Panc1 (cell line): ENCODE data around the gene STX1A. TPM values are rescaled to one million over a fixed set of nuclear protein-coding genes. Genes with fewer than 3 reads are reported as not detected.

Source experiments
- ATAC-seq: fragments of 200-7000 bp; cut with Tn5 transposase; 2 replicates; pipeline ENCODE4 v1.9.1; 2020; ENCODE audit warnings: mild to moderate bottlenecking, moderate library complexity
- BruUV-seq: library from RNA; stranded (reverse); fragments of 400-500 nt; replicated peaks from 2 replicates; lab custom pipeline; 2021; lab: Mats Ljungman, UMichigan
- CTCF ChIA-PET: fragments of 300-600 bp; sonication (Branson Sonifier 250); formaldehyde crosslinking; loops from one replicate; lab custom pipeline; 2022; ENCODE audit warnings: antibody characterized with exemption; lab: Charles Lee
- POLR2A ChIA-PET: fragments of 300-600 bp; sonication (Branson Sonifier 250); formaldehyde crosslinking; loops from one replicate; lab custom pipeline; 2022; ENCODE audit warnings: antibody characterized with exemption; lab: Charles Lee
- DNase-seq: peaks from one replicate; pipeline ENCODE4 v3.0.0-alpha.2; 2010; ENCODE audit warnings: low read depth, low spot score
- H3K27ac ChIP-seq: 2 replicates; pipeline ENCODE4 v1.5.1; 2011; ENCODE audit warnings: mild to moderate bottlenecking, low read length, inconsistent platforms
- H3K27me3 ChIP-seq: fragments of 200-500 bp; sonication (Bioruptor generic); 2 replicates; pipeline ENCODE4 v1.6.0; 2014; ENCODE audit warnings: low read length, inconsistent platforms; ENCODE audit not compliant: control insufficient read depth, insufficient read depth
- H3K36me3 ChIP-seq: fragments of 200-500 bp; sonication (Bioruptor generic); 2 replicates; pipeline ENCODE4 v1.5.1; 2014; ENCODE audit warnings: inconsistent platforms, mild to moderate bottlenecking, low read length, moderate library complexity; ENCODE audit not compliant: control insufficient read depth, insufficient read depth
- H3K4me1 ChIP-seq: 2 replicates; pipeline ENCODE4 v1.5.1; 2011; ENCODE audit warnings: inconsistent platforms, mild to moderate bottlenecking, low read length, moderate library complexity; ENCODE audit not compliant: control insufficient read depth, insufficient read depth
- H3K4me3 ChIP-seq, 2 experiments: 2 replicates each; pipeline ENCODE4 v1.5.1; 2011 to 2012; ENCODE audit warnings: low read depth in 2 of 2, low read length in 2 of 2, mild to moderate bottlenecking in 2 of 2, inconsistent platforms in 1 of 2, moderate library complexity in 1 of 2
- H3K9me3 ChIP-seq: fragments of 200-500 bp; sonication (Bioruptor generic); 2 replicates; pipeline ENCODE4 v1.5.1; 2014; ENCODE audit warnings: low read depth, mild to moderate bottlenecking, inconsistent platforms, low read length, moderate library complexity; ENCODE audit not compliant: control insufficient read depth, insufficient read depth
- POLR2AphosphoS5 ChIP-seq: IDR thresholded peaks from 2 replicates; pipeline ENCODE4 v1.6.1; 2012; ENCODE audit warnings: mild to moderate bottlenecking, low read depth, low read length, moderate library complexity
- REST ChIP-seq, 2 experiments: IDR thresholded peaks; 2 replicates each; pipeline ENCODE4 v1.6.1; 2011 to 2012; ENCODE audit warnings: low read depth in 2 of 2, control low read depth in 1 of 2, low read length in 1 of 2, mild to moderate bottlenecking in 1 of 2, moderate library complexity in 1 of 2; ENCODE audit not compliant: insufficient read depth in 1 of 2
- SIN3A ChIP-seq: IDR thresholded peaks from 2 replicates; pipeline ENCODE4 v1.6.1; 2012; ENCODE audit warnings: low read depth, mild to moderate bottlenecking, low read length, moderate library complexity, borderline replicate concordance; ENCODE audit not compliant: insufficient read depth
- TCF7L2 ChIP-seq: IDR thresholded peaks from 2 replicates; pipeline ENCODE4 v1.6.1; 2011; ENCODE audit warnings: mild to moderate bottlenecking, low read depth, low read length, inconsistent platforms
- in situ Hi-C: cut with HindIII; loops from 2 replicates; pipeline ENCODE4 v1.10.0; 2016; ENCODE audit warnings: low sequenced_read_pairs, low pct_unique_long_range_greater_than_20kb
- intact Hi-C: fragments of 100-400 bp; cut with micrococcal nuclease; formaldehyde crosslinking; loops from one replicate; pipeline ENCODE4 v1.10.0; 2022; ENCODE audit not compliant: unreplicated experiment
- total RNA-seq: library from RNA; stranded (reverse); gene quantifications from one replicate; pipeline ENCODE4 v1.2.1, GENCODE V29; 2021; ENCODE audit not compliant: unreplicated experiment
- TF ChIP-seq, protein P1 (sequence below): fragments of 450-650 bp; IDR thresholded peaks from 2 replicates; pipeline ENCODE4 v1.5.1; 2017; ENCODE audit warnings: mild to moderate bottlenecking

Gene STX1A
- total RNA-seq, 1 experiment from 2014 or later, result 80.9 TPM

DNA sequence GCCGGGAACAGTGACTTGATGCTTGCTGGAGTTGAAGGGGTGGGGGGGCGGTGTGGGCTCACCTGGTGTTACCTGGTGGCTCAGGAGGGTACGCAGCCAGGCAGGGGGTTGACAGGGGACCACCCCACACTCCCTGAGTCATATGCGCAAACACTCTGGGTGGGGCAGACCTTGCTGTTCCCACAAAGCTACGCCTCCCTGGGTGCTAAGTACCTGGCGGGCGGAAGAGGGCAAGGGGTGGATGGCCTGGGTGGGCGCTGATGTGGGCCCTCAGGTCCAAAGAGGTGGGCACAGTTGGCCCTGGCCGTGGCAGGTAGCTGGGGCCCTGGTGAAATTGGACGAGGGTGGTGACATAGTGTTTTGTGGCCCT, 13.9 kb downstream of the STX1A start:
- H3K27me3 ChIP-seq, result no peaks in the 10 kb centered on the region
- intact Hi-C loops (no loop called here), in situ Hi-C loops (no loop called here)
- BruUV-seq, result no TSS peak
- TF ChIP-seq, protein P1, sequence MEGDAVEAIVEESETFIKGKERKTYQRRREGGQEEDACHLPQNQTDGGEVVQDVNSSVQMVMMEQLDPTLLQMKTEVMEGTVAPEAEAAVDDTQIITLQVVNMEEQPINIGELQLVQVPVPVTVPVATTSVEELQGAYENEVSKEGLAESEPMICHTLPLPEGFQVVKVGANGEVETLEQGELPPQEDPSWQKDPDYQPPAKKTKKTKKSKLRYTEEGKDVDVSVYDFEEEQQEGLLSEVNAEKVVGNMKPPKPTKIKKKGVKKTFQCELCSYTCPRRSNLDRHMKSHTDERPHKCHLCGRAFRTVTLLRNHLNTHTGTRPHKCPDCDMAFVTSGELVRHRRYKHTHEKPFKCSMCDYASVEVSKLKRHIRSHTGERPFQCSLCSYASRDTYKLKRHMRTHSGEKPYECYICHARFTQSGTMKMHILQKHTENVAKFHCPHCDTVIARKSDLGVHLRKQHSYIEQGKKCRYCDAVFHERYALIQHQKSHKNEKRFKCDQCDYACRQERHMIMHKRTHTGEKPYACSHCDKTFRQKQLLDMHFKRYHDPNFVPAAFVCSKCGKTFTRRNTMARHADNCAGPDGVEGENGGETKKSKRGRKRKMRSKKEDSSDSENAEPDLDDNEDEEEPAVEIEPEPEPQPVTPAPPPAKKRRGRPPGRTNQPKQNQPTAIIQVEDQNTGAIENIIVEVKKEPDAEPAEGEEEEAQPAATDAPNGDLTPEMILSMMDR, result no peak
- TF ChIP-seq TCF7L2 (no peak), REST (IDR thresholded peaks at IDR 0.05; ENCODE audit: insufficient read depth in 1 of 2, low read depth in 2 of 2, low read length in 1 of 2) (no peak), POLR2AphosphoS5 (no peak), SIN3A (no peak)
- CTCF ChIA-PET, result interaction anchor here (0.7 kb wide), 1 partner anchor 123 kb away, joined by 12 read pairs; no protein-coding TSS in a partner anchor
- peak overlapping the region; percentile 93 for H3K27ac ChIP-seq
- DNase-seq (no peak), ATAC-seq (no peak)
- H3K4me3 ChIP-seq, result no peak overlapping the region
- POLR2A ChIA-PET, result interaction anchor here (0.6 to 0.9 kb wide), 4 partner anchors 12 to 548 kb away, joined by 3 to 19 read pairs (median 6); no protein-coding TSS in a partner anchor
- no peaks in the 10 kb centered on the region; the same call in none of the 2 replicates for H3K36me3 ChIP-seq
- H3K4me1 ChIP-seq, result peaks cover 82% of the 10 kb centered on the region
- H3K9me3 ChIP-seq, result no peaks in the 10 kb centered on the region

DNA sequence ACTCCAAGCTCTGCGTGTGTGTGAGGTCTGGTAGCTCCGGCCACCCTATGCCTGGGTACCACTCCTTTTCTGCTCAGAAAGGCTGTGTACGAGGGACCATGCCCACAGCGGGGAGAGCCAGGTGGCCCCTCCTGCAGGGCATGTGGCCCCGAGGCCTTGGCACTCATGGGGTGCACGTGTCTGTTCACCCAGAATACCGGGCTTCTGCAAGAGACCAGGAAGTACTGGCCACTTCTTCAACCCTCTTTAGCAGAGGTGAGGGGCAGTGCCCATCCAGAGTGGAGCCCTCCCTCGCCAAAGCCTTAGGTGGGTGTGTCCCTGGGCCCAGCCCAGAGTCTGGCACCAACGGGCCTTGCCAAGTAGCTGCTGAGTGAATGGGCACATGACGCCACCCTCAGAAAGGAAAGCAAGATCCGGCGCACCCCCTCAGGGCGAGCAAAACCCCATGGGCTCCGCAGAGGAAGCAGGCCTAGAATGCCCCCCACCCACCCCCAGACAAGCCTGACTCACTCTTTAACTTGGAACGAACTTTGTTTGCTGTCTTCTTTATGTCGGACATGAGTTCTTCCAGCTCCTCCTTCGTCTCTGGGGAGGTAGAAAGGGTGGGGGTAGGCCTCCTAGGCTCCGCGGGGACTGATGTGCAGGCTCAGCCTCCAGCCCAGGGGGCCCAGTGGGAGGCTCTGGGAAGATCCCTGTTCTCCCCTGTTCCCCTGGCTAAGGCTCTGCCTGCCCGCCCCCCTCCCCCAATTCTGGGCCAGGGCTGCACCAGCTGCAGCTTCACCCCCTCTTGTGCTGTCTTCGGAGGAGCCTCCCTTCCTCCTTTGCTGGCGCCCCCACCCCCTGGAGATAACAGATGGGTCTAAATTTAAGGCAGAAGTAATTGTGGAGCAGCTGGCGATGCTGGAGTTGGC, 14.6 kb downstream of the STX1A start:
- no peak for TF ChIP-seq SIN3A
- peak; percentile 73 for TF ChIP-seq POLR2AphosphoS5
- TF ChIP-seq REST (IDR thresholded peaks at IDR 0.05; ENCODE audit: insufficient read depth in 1 of 2, low read depth in 2 of 2, low read length in 1 of 2), result no peak
- no peak; the same call in 1 of the 2 replicates for TF ChIP-seq TCF7L2
- TF ChIP-seq, protein P1, result no peak
- Histone ChIP-seq H3K4me3 (no peak overlapping the region), H3K27ac (peak overlapping the region; percentile 93), H3K4me1 (peaks cover 83% of the 10 kb centered on the region), H3K9me3 (no peaks in the 10 kb centered on the region), H3K27me3 (no peaks in the 10 kb centered on the region), H3K36me3 (no peaks in the 10 kb centered on the region; the same call in none of the 2 replicates)
- ChIA-PET CTCF (interaction anchor here (0.7 kb wide), 1 partner anchor 122 kb away, joined by 12 read pairs; no protein-coding TSS in a partner anchor), POLR2A (interaction anchor here (0.5 to 0.9 kb wide), 8 partner anchors 12 to 549 kb away, joined by 3 to 19 read pairs (median 4); no protein-coding TSS in a partner anchor)
- intact Hi-C loops, result no loop called here
- BruUV-seq, result no TSS peak
- in situ Hi-C loops, result no loop called here
- ATAC-seq (peak; percentile 39), DNase-seq (peak; percentile 90)
